ENCODE measurements around the gene NSF.

Gene NSF

GRCh38 chr17:46717999-46718398 is 127.5 kb downstream of the NSF start:
- DNase-seq (ENCODE audit: low read depth) = no peak

- DNase-seq (ENCODE audit: low read depth) = no peak
Measured at GRCh38 chr17:46719891-46720290, 129.4 kb downstream of the NSF start.

- no peak for DNase-seq (ENCODE audit: low read depth)
Measured at GRCh38 chr17:46720408-46720807, 129.9 kb downstream of the NSF start.

- no peak for DNase-seq (ENCODE audit: low read depth)
Measured at GRCh38 chr17:46722662-46723285, 132.3 kb downstream of the NSF start.

GRCh38 chr17:46726206-46726605 is 135.7 kb downstream of the NSF start:
- DNase-seq (ENCODE audit: low read depth) = no peak

- DNase-seq (ENCODE audit: low read depth) = peak; percentile 19
Measured at GRCh38 chr17:46727572-46728348, 137.3 kb downstream of the NSF start.

- DNase-seq (ENCODE audit: low read depth) = no peak
Measured at GRCh38 chr17:46730026-46730425, 139.6 kb downstream of the NSF start.

GRCh38 chr17:46730679-46731078 is 140.2 kb downstream of the NSF start:
- no peak for DNase-seq (ENCODE audit: low read depth)

GRCh38 chr17:46732160-46732559 is 141.7 kb downstream of the NSF start:
- DNase-seq (ENCODE audit: low read depth) = no peak

GRCh38 chr17:46732754-46733398 is 142.4 kb downstream of the NSF start:
- DNase-seq (ENCODE audit: low read depth) = no peak

GRCh38 chr17:46733837-46734475 is 143.5 kb downstream of the NSF start:
- DNase-seq (ENCODE audit: low read depth) = no peak

GRCh38 chr17:46736100-46736499 is 145.6 kb downstream of the NSF start:
- no peak for DNase-seq (ENCODE audit: low read depth)

- DNase-seq (ENCODE audit: low read depth) = no peak
Measured at GRCh38 chr17:46737326-46737725, 146.9 kb downstream of the NSF start.

- no peak for DNase-seq (ENCODE audit: low read depth)
Measured at GRCh38 chr17:46738544-46738943, 148.1 kb downstream of the NSF start.

GRCh38 chr17:46739982-46740381 is 149.5 kb downstream of the NSF start:
- DNase-seq (ENCODE audit: low read depth) = no peak

GRCh38 chr17:46741122-46741730 is 150.8 kb downstream of the NSF start:
- no peak for DNase-seq (ENCODE audit: low read depth)

GRCh38 chr17:46742565-46743270 is 152.2 kb downstream of the NSF start:
- peak; percentile 71 for DNase-seq (ENCODE audit: low read depth)

GRCh38 chr17:46744441-46744840 is 154.0 kb downstream of the NSF start:
- DNase-seq (ENCODE audit: low read depth) = no peak

GRCh38 chr17:46745376-46745775 is 154.9 kb downstream of the NSF start:
- DNase-seq (ENCODE audit: low read depth) = no peak

- no peak for DNase-seq (ENCODE audit: low read depth)
Measured at GRCh38 chr17:46751425-46751824, 161.0 kb downstream of the NSF start.

GRCh38 chr17:46753776-46754175 is 163.3 kb downstream of the NSF start:
- DNase-seq (ENCODE audit: low read depth) = no peak

All from fibroblast of gingiva (primary cell).